SIG-M5 treated with dmso at 0.1 percent for 504 hours (cell line): ENCODE measurements around the gene PDK3.
A peak's percentile ranks its signal among the peaks of the same experiment; 100 is the strongest.

ENCODE experiments used
- DNase-seq: peaks from one replicate; lab custom pipeline; 2025; ENCODE audit not compliant: unreplicated experiment; lab: John Stamatoyannopoulos, UW

The PDK3 gene

GRCh38 chrX:24547961-24548360, 82.9 kb downstream of the PDK3 start:
- no peak for DNase-seq

GRCh38 chrX:24550166-24550565, 85.1 kb downstream of the PDK3 start:
- no peak for DNase-seq

GRCh38 chrX:24553011-24553410, 87.9 kb downstream of the PDK3 start:
- DNase-seq: no peak

GRCh38 chrX:24561121-24561520, 96.0 kb downstream of the PDK3 start:
- peak; percentile 4 for DNase-seq

- no peak for DNase-seq
These were observed 98.4 kb downstream of the PDK3 start for GRCh38 chrX:24563291-24564010.

DNA sequence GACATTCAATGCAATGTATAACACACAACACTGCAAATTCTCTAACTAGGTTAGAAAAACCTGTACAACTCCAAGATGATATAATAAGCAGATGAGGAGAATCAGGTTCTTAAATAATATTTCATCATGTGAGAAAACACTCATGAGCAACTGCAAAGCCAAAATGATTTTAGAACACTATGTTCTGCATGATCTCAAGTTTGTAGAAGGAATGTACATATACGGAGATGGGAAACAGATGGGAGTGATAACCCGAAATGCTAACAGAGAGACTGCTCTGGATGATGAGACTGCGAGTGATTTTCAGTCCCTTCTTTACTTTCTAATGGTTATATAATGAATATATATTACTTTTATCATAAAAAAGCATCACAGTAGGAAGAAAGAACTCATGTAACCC, 101.2 kb downstream of the PDK3 start:
- no peak for DNase-seq

DNA sequence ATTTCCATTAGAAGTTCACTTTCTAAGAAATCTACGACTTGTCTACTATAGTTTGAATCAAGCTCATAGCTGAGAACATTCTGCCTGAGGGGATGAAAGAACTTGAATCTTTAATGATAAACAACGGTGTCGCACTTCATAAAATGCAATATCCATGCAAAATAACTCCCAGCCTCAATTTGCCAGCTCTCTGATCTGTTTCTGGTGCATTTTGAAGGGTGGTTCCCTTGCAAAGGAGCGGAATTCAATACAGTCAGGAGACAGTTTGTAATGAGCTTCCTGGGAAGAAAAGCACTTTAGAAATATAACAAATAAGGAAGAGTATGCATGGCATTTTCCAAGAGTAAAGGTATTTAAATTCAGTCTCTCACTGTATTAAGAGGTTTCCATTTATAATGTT, 102.1 kb downstream of the PDK3 start:
- no peak for DNase-seq

DNA sequence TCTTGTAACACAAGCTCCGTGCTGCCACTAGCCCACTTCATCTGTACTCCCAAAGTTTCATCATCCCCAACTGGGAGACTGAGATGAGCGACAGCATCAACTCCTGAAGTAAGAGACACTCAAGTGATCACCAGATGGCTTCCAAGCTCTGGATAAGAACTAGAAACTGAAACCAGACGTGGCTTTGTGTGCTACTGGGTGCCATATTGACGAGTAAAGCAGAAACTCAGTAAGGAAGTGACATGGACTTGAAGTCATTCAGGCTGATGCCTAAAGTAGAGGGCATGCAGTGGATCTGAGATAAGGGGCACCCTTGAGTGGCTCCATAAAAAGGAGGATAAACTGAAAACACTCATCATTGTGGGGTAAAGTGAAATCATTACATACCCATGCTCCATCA, 109.7 kb downstream of the PDK3 start:
- peak; percentile 2 for DNase-seq

DNA sequence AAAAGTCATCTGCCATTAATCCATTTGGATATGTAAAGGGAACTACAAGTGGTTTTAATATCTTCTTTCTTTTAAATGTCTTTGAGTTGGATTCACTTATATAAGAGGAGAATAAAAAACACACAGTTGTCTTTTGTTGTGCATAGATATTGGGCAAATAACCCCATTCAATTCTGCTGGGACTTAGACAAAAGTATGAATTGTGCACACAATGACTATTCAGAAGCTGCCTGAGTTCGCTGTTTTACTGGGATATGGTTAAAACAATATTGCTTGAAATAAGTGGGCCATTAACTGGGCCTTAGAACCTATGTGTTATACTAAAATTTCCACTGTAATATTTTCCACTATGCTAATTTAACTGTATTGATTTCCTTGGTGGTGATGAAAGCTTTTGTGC, 110.4 kb downstream of the PDK3 start:
- no peak for DNase-seq

DNA sequence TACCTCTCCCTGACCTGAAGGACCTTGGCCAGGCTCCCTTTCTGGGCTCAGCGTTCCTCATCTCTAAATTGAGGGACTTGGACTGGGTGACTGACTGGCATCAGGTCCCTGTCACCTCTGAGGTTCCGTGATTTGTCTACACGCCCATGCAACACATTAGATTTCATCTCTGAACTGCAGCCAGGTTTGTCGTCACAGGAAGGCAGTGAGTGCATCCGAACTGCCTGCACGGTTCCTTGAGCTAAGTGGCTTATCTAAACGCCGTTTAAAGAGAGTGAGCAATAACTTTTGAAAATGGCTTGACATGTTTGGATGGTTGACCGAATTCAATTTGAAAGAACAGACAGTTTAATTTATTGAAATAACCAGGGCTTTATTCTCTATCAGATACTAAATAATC, 112.0 kb downstream of the PDK3 start:
- DNase-seq: no peak
